H9 (cell line): Measurements from ENCODE around the gene GLP2R. TPM values are rescaled to one million over a fixed set of nuclear protein-coding genes. Genes with fewer than 3 reads are reported as not detected.

Experiments used
- DNase-seq: peaks from one replicate; pipeline ENCODE4 v3.0.0-alpha.2; 2017
- H2AFZ ChIP-seq: one replicate; pipeline ENCODE4 v1.6.1; 2013; ENCODE audit warnings: mild to moderate bottlenecking, low read length, control low read depth, moderate library complexity
- H2AK5ac ChIP-seq: 2 replicates; pipeline ENCODE4 v1.6.1; 2013; ENCODE audit warnings: low read length, control low read depth, mixed read lengths; ENCODE audit not compliant: insufficient read length
- H2BK120ac ChIP-seq: one replicate; pipeline ENCODE4 v1.6.1; 2013; ENCODE audit warnings: low read depth, mild to moderate bottlenecking, low read length, control low read depth, inconsistent platforms; ENCODE audit not compliant: poor library complexity, severe bottlenecking
- H2BK12ac ChIP-seq: 2 replicates; pipeline ENCODE4 v1.6.1; 2013; ENCODE audit warnings: low read length, control low read depth, mixed read lengths, low read depth; ENCODE audit not compliant: insufficient read length
- H2BK15ac ChIP-seq: 2 replicates; pipeline ENCODE4 v1.6.1; 2013; ENCODE audit warnings: low read depth, low read length, control low read depth
- H2BK20ac ChIP-seq: one replicate; pipeline ENCODE4 v1.6.1; 2013; ENCODE audit warnings: low read depth, mild to moderate bottlenecking, low read length, control low read depth, inconsistent platforms; ENCODE audit not compliant: poor library complexity, severe bottlenecking
- H2BK5ac ChIP-seq: 2 replicates; pipeline ENCODE4 v1.6.1; 2013; ENCODE audit warnings: low read length, control low read depth, mixed read lengths; ENCODE audit not compliant: insufficient read length
- H3K14ac ChIP-seq: 2 replicates; pipeline ENCODE4 v1.6.1; 2013; ENCODE audit warnings: low read length, control low read depth; ENCODE audit not compliant: insufficient read depth
- H3K18ac ChIP-seq: 2 replicates; pipeline ENCODE4 v1.6.1; 2013; ENCODE audit warnings: low read depth, mild to moderate bottlenecking, mixed read lengths, low read length, control low read depth; ENCODE audit not compliant: insufficient read length
- H3K23ac ChIP-seq: 2 replicates; pipeline ENCODE4 v1.6.1; 2013; ENCODE audit warnings: low read length, control low read depth, mixed read lengths, low read depth; ENCODE audit not compliant: insufficient read length
- H3K23me2 ChIP-seq: 2 replicates; pipeline ENCODE4 v1.6.1; 2013; ENCODE audit warnings: low read depth, mild to moderate bottlenecking, mixed read lengths, low read length, control low read depth; ENCODE audit not compliant: insufficient read length, poor library complexity, severe bottlenecking
- H3K27ac ChIP-seq: 2 replicates; pipeline ENCODE4 v1.5.1; 2013; ENCODE audit warnings: low read length, control low read depth, mixed read lengths, low read depth; ENCODE audit not compliant: insufficient read length
- H3K27me3 ChIP-seq: 2 replicates; pipeline ENCODE4 v1.6.1; 2013; ENCODE audit warnings: low read length, control low read depth, inconsistent platforms; ENCODE audit not compliant: insufficient read depth
- H3K4ac ChIP-seq: 2 replicates; pipeline ENCODE4 v1.6.1; 2013; ENCODE audit warnings: low read depth, mild to moderate bottlenecking, control low read depth, inconsistent platforms, low read length, moderate library complexity
- H3K4me1 ChIP-seq: 2 replicates; pipeline ENCODE4 v1.6.1; 2013; ENCODE audit warnings: low read length, control low read depth, inconsistent platforms; ENCODE audit not compliant: insufficient read depth
- H3K4me2 ChIP-seq: 2 replicates; pipeline ENCODE4 v1.6.1; 2013; ENCODE audit warnings: low read length, control low read depth, mixed read lengths; ENCODE audit not compliant: insufficient read length, insufficient read depth
- H3K56ac ChIP-seq: 2 replicates; pipeline ENCODE4 v1.6.1; 2013; ENCODE audit warnings: low read depth, mild to moderate bottlenecking, mixed read lengths, low read length, control low read depth; ENCODE audit not compliant: insufficient read length
- H3K79me1 ChIP-seq: 2 replicates; pipeline ENCODE4 v1.6.1; 2013; ENCODE audit warnings: low read depth, mild to moderate bottlenecking, moderate library complexity, low read length, control low read depth, inconsistent platforms; ENCODE audit not compliant: insufficient read depth, poor library complexity, severe bottlenecking
- H3K79me2 ChIP-seq: 2 replicates; pipeline ENCODE4 v1.6.1; 2013; ENCODE audit warnings: low read length, control low read depth, inconsistent platforms; ENCODE audit not compliant: insufficient read depth
- H3K9ac ChIP-seq: 2 replicates; pipeline ENCODE4 v1.6.1; 2013; ENCODE audit warnings: low read length, control low read depth, mixed read lengths; ENCODE audit not compliant: insufficient read length; ENCODE audit errors: extremely low read depth
- H3K9me3 ChIP-seq: one replicate; pipeline ENCODE4 v1.6.1; 2013; ENCODE audit warnings: low read depth, low read length, inconsistent platforms; ENCODE audit not compliant: control insufficient read depth
- H3T11ph ChIP-seq: one replicate; pipeline ENCODE4 v1.6.1; 2013; ENCODE audit warnings: mild to moderate bottlenecking, low read length, control low read depth, inconsistent platforms
- H4K20me1 ChIP-seq: one replicate; pipeline ENCODE4 v1.6.1; 2013; ENCODE audit not compliant: control insufficient read depth, insufficient read length, insufficient read depth
- H4K5ac ChIP-seq: 2 replicates; pipeline ENCODE4 v1.6.1; 2013; ENCODE audit warnings: low read depth, mild to moderate bottlenecking, mixed read lengths, low read length, control low read depth; ENCODE audit not compliant: insufficient read length
- H4K8ac ChIP-seq: replicated peaks from 2 replicates; pipeline ENCODE4 v1.6.1; 2013; ENCODE audit warnings: low read length, control low read depth, mixed read lengths, low read depth; ENCODE audit not compliant: insufficient read length
- H4K91ac ChIP-seq: 2 replicates; pipeline ENCODE4 v1.6.1; 2013; ENCODE audit warnings: low read depth, mild to moderate bottlenecking, moderate library complexity, mixed read lengths, low read length, control low read depth; ENCODE audit not compliant: insufficient read length
- H3K27ac Mint-ChIP-seq, 3 experiments: 2 replicates in 2 of 3; 3 replicates in 1 of 3; pipeline ENCODE4 v1.8.0; 2020 to 2021; ENCODE audit warnings: mixed read lengths in 3 of 3, mild to moderate bottlenecking in 1 of 3, moderate library complexity in 1 of 3
- H3K27me3 Mint-ChIP-seq: 2 replicates; pipeline ENCODE4 v1.8.0; 2021; ENCODE audit warnings: low read depth, mild to moderate bottlenecking, moderate library complexity, mixed read lengths
- H3K36me3 Mint-ChIP-seq, 3 experiments: 2 replicates in 2 of 3; 3 replicates in 1 of 3; pipeline ENCODE4 v1.8.0; 2020 to 2021; ENCODE audit warnings: low read depth in 3 of 3, mixed read lengths in 3 of 3; ENCODE audit not compliant: insufficient read depth in 1 of 3
- H3K4me1 Mint-ChIP-seq, 2 experiments: 2 replicates each; pipeline ENCODE4 v1.8.0; 2020; ENCODE audit warnings: mixed read lengths in 2 of 2
- H3K4me3 Mint-ChIP-seq, 2 experiments: 2 replicates in 1 of 2; 3 replicates in 1 of 2; pipeline ENCODE4 v1.8.0; 2020 to 2021; ENCODE audit warnings: mild to moderate bottlenecking in 2 of 2, mixed read lengths in 2 of 2, moderate library complexity in 1 of 2
- H3K9me3 Mint-ChIP-seq, 2 experiments: 2 replicates in 1 of 2; 3 replicates in 1 of 2; pipeline ENCODE4 v1.8.0; 2020; ENCODE audit warnings: mild to moderate bottlenecking in 2 of 2, mixed read lengths in 2 of 2, moderate library complexity in 1 of 2
- WGBS: extraction: QIAGEN DNeasy Blood & Tissue Kit; methylation state at CpG from one replicate; pipeline ENCODE4 v1.1.7; 2013; ENCODE audit warnings: missing lambda C conversion rate, low lambda C conversion rate, mixed read lengths; ENCODE audit not compliant: insufficient read length; ENCODE audit errors: extremely low coverage; 5-methylcytosine and 5-hydroxymethylcytosine counted together
- total RNA-seq: library from RNA; stranded (reverse); gene quantifications from 2 replicates; pipeline ENCODE4 v1.2.1, GENCODE V29; 2021
- TF ChIP-seq, protein P1 (sequence below): fragments of 200-600 bp; sonication (generic); conservative IDR thresholded peaks from 3 replicates; pipeline ENCODE4 v1.8.0; 2021; ENCODE audit warnings: antibody characterized with exemption, mild to moderate bottlenecking

The GLP2R gene
- total RNA-seq, 1 experiment from 2014 or later: not detected

DNA sequence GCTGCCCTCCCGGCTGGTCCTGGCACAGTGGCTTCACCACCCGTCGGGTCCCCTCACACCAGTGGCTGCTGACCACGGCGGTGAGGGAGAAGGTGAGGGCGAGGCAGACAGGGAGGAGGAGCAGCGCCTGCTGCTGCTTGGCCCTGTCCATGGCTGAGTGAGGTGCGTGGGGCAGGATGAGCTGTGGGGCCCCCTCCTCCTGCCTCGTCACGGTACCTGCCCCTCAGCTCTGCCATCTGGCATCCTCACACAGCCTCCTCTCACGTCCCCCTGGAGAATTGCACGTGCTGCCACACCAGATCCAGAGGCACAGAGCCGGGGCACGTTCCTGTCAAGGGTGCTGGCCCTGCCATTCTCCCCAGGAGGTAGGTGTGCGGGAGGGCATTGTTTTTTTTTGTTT, 3.8 kb upstream of the GLP2R start, which contains the start of gene GSG1L2:
GSG1L2 (minus strand) TSS at position 159 of the 400 bp plus-strand sequence; CDS start at position 151, 8 bp downstream.
- Mint-ChIP-seq H3K9me3 (peaks cover 2% of the 10 kb centered on the region in 2 experiments; a peak in 2 of 5 replicates), H3K36me3 (no peaks in the 10 kb centered on the region), H3K4me3 (no peak within 1 kb of the TSS), H3K27me3 (no peaks in the 10 kb centered on the region; the same call in 1 of the 2 replicates), H3K27ac (no peak within 1 kb of the TSS), H3K4me1 (peaks cover 4 to 6% of the 10 kb centered on the region in 2 experiments; a peak in 3 of 4 replicates)
- no peak within 1 kb of the TSS for H2BK5ac ChIP-seq
- H3K56ac ChIP-seq: no peak within 1 kb of the TSS
- TF ChIP-seq, protein P1, sequence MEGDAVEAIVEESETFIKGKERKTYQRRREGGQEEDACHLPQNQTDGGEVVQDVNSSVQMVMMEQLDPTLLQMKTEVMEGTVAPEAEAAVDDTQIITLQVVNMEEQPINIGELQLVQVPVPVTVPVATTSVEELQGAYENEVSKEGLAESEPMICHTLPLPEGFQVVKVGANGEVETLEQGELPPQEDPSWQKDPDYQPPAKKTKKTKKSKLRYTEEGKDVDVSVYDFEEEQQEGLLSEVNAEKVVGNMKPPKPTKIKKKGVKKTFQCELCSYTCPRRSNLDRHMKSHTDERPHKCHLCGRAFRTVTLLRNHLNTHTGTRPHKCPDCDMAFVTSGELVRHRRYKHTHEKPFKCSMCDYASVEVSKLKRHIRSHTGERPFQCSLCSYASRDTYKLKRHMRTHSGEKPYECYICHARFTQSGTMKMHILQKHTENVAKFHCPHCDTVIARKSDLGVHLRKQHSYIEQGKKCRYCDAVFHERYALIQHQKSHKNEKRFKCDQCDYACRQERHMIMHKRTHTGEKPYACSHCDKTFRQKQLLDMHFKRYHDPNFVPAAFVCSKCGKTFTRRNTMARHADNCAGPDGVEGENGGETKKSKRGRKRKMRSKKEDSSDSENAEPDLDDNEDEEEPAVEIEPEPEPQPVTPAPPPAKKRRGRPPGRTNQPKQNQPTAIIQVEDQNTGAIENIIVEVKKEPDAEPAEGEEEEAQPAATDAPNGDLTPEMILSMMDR: no peak
- H2BK20ac ChIP-seq: no peak within 1 kb of the TSS
- H3K18ac ChIP-seq: no peak within 1 kb of the TSS
- H3K27me3 ChIP-seq: no peaks in the 10 kb centered on the region
- H3K79me1 ChIP-seq: no peaks in the 10 kb centered on the region
- H2AFZ ChIP-seq: no peak within 1 kb of the TSS
- H3T11ph ChIP-seq: no peak within 1 kb of the TSS
- no peak for DNase-seq
- no peak within 1 kb of the TSS for H3K4ac ChIP-seq
- H3K23me2 ChIP-seq: no peaks in the 10 kb centered on the region
- H3K14ac ChIP-seq: no peak within 1 kb of the TSS
- no peak within 1 kb of the TSS for H3K23ac ChIP-seq
- H2BK15ac ChIP-seq: no peak within 1 kb of the TSS
- H4K5ac ChIP-seq: no peak within 1 kb of the TSS
- no peak within 1 kb of the TSS for H2BK120ac ChIP-seq
- H2BK12ac ChIP-seq: no peak within 1 kb of the TSS
- no peak within 1 kb of the TSS for H2AK5ac ChIP-seq
- H4K8ac ChIP-seq: no peak within 1 kb of the TSS
- no peaks in the 10 kb centered on the region for H3K9me3 ChIP-seq
- no CpG with 5 or more reads among the region's 15 CpGs for WGBS
- no peak within 1 kb of the TSS for H3K27ac ChIP-seq
- H3K4me1 ChIP-seq: peaks cover 3% of the 10 kb centered on the region; the same call in 1 of the 2 replicates
- no peaks in the 10 kb centered on the region for H3K79me2 ChIP-seq
- no peaks in the 10 kb centered on the region for H4K20me1 ChIP-seq
- no peak within 1 kb of the TSS for H3K9ac ChIP-seq
- H3K4me2 ChIP-seq: no peak within 1 kb of the TSS
- no peak within 1 kb of the TSS for H4K91ac ChIP-seq
